ENCODE data around the gene SPATA9. TPM values are rescaled to one million over a fixed set of nuclear protein-coding genes. Genes with fewer than 3 reads are reported as not detected.

SPATA9 gene
- total and polyA plus RNA-seq, 2 of the 8 experiments (the other 6 are each of a cell fraction or from before 2014, with no cell fraction given), result not detected

DNA sequence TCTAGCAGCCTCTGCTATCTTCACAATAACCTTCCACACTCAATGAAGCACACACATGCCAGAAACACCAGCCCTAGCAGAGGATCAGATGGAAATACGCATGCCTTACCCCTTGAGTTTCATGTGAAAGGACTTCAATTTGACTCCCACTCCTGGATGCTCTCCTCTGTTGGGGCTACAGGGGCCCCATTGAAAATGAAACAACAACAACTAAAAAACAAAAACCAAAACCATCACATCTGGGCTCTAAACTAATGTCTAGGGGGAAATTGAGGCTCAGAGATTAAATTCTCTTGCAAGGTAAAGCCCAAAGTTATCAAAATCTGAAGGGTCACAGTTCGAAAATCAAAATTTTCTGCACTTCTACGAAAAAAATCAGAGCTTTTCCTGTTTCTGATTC, 44.2 kb downstream of the SPATA9 start (continued):
- TF ChIP-seq, protein P1, sequence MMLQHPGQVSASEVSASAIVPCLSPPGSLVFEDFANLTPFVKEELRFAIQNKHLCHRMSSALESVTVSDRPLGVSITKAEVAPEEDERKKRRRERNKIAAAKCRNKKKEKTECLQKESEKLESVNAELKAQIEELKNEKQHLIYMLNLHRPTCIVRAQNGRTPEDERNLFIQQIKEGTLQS (IDR thresholded peaks at IDR 0.05; ENCODE audit: insufficient read depth, low read depth, low read length), result no peak
- TF ChIP-seq HDAC6 (IDR thresholded peaks at IDR 0.05; ENCODE audit: low read depth, low read length) (no peak), TCF12 (IDR thresholded peaks at IDR 0.05; ENCODE audit: low read depth, low read length) (no peak), POU5F1 (IDR thresholded peaks at IDR 0.05; ENCODE audit: low read depth, low read length) (no peak), CBX5 (IDR thresholded peaks at IDR 0.05; ENCODE audit: low read depth, low read length) (no peak)
